Raji (cell line): ENCODE measurements around the gene APRT.

Experiments used
- POLR2A ChIP-seq: IDR thresholded peaks from 2 replicates; pipeline ENCODE4 v1.6.1; 2011; ENCODE audit warnings: low read depth, low read length, control low read depth; ENCODE audit not compliant: insufficient read depth

The APRT gene

DNA sequence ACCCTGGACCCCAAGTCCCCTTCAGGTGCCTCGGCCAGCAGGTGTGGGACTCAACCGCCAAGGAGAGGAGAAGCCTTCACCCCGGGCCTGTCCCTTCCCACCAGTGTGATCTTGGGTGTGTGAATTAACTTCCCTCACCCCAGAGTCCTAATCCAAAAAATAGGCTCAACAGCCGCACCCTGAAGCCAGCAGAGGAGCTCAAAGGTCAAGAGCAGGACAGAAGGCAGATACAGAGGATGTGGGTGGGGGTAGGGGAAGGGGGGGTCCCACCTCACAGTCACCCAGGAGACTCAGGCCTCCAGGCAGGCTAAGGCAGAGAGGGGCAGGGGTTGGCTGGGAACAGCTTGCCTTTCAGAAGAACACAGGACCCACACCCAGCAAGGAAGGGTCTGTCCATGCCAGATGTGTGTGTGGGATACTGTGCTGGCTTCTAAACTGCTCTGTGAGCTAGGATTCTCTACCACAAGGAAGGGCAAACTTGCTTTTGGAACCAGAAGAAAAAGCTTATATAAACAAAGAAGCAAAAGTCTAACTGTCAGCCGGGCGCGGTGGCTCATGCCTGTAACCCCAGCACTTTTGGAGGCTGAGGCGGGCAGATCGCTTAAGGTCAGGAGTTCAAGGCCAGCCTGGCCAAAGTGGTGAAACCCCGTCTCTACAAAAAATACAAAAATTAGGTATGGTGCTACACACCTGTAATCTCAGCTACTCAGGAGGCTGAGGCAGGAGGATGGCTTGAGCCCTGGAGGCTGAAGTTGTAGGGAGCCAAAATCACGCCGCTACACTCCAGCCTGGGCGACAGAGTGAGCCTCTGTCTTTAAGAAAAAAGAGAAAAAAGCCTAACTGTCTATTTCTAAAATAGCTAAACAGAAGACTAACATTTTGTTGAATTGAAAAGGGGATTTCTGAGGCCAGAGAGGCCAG, 31.3 kb downstream of the APRT start:
- no peak for TF ChIP-seq POLR2A

- TF ChIP-seq POLR2A: no peak
Observed at GRCh38 chr16:88779406-88780141, 32.2 kb downstream of the APRT start.

- no peak for TF ChIP-seq POLR2A
Observed at GRCh38 chr16:88778541-88779065, 33.1 kb downstream of the APRT start.

DNA sequence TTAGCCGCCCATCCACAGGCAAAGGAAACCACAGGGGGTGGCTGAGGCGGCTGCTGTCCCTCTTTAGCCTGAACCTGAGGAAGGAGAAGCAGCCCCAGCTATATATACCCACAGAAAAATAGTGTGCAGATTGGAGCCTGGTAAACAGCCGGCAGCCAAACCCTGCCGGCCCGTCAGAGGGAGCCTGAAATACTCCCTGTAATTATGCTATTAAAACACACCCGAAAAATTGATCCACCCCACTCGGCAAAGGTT, 33.5 kb downstream of the APRT start:
- TF ChIP-seq POLR2A: no peak

DNA sequence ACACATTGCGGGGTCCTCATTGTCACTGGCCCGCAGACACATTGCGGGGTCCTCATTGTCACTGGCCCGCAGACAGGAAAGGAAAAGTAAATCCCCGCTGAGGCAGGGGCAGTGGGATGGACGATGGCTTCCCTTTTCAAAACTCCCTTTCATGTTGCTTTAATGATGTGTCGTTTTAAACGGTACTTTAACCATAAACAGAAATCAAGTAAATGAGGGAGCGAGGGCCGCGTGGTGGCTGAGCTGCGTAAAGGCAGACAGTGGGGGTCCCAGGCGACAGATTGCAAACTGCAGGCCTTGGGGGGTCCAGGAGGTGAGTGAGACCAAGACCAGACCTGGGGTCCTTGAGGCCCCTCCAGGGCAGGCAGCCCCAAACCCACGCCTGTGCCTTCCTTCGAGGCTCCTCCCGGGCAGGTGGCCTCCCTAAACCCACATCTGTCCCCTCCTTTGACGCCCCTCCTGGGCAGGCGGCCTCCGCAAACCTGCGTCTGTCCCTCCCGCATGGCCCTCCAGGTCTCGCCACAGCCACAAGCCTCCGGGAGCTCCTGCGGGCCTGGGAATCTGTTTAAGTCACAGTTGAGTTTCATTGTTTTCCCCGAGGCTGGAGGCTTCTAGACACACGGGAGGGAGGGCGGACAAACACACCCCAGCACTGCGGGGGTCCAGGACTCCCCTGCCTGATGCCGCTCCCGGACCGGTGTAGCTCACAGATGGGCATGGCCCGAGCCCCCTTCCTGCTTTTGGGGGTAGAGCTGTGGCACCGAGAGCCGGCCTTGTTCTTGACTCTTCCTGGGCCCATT, 34.1 kb downstream of the APRT start:
- no peak for TF ChIP-seq POLR2A

DNA sequence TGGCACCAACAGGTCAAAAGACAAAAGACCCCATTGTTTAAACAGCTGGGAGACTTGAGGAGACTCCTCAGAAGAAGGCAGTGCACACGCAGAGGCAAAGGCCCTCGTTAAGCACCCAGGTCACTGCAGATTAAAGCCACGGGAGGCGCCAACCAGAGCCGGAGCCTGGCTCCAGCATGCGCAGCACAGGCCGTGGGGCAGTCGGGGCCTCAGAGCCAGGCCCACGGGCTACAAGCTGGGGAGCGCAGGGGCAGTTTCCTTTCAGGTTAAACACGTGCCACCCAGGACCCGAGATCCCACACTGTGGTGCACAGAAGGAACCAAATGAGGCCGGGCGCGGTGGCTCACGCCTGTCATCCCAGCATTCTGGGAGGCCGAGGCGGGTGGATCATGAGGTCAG, 35.9 kb downstream of the APRT start:
- no peak for TF ChIP-seq POLR2A

GRCh38 chr16:88774544-88775393, 37.0 kb downstream of the APRT start:
- TF ChIP-seq POLR2A: no peak

- no peak for TF ChIP-seq POLR2A
Observed at GRCh38 chr16:88773812-88774291, 37.9 kb downstream of the APRT start.

DNA sequence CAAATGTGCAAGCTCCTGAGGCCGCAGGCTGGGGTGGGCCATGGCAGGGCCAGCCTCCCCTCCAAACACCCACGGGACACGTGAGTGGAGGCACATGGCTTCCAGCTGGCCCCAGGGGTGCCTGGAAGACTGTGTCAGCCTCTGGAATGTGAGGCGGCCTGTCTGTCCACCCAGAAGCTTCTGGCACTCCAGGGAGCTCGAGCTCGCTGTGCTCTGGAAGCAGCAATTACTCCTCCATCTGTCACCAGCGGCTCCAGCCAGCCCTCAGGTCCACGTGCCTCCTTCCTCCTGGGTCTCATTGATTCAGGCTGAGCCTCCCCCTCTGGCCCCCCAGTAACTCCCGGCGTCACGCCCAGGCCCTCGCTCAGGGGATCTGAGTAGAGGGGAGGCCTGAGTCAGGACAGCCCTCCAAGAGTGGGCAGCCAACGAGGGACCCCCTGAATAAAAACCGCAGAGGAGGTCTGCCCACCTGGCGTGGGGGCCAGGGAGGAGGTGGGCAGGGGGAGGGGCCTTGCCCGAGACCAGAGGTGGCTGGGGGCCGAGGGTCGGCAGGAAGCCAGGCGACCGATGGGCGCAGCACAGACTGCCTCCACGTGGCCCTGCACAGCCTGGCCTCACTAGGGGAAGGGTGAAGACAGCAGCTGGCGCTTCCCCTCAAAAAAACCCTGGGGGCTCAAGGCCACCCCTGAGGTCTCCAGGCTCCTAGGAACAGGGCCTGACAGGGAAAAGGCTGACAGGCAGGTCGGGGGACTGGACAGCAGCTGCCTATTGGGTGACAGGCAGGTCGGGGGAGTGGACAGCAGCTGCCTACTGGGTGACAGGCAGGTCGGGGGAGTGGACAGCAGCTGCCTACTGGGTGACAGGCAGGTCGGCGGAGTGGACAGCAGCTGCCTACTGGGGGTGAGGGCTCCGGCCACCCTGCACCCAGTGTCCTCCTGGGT, 38.6 kb downstream of the APRT start:
- TF ChIP-seq POLR2A: no peak

DNA sequence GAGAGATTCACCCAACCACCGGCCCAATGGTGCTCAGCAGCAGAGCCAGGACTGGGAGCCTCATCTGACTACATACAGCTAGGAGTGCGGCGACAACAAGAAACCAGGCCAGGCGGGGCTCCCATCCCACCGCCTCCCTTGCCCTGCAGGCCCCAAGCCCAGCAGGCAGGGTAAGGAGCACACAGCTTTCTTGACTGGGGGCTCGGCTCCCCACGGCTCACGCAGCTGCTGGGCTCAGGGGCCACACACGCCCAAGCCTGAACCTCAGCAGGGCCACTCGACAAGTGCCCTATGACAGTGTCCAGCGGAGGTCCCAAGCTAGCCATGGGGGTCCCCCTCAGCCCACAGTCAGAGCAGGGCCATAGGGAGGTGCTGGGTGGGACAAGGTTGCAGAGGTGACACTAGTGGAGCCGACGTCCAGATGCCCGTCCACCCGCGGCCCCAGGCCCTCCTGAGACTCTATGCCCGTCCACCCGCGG, 40.4 kb downstream of the APRT start:
- no peak for TF ChIP-seq POLR2A

DNA sequence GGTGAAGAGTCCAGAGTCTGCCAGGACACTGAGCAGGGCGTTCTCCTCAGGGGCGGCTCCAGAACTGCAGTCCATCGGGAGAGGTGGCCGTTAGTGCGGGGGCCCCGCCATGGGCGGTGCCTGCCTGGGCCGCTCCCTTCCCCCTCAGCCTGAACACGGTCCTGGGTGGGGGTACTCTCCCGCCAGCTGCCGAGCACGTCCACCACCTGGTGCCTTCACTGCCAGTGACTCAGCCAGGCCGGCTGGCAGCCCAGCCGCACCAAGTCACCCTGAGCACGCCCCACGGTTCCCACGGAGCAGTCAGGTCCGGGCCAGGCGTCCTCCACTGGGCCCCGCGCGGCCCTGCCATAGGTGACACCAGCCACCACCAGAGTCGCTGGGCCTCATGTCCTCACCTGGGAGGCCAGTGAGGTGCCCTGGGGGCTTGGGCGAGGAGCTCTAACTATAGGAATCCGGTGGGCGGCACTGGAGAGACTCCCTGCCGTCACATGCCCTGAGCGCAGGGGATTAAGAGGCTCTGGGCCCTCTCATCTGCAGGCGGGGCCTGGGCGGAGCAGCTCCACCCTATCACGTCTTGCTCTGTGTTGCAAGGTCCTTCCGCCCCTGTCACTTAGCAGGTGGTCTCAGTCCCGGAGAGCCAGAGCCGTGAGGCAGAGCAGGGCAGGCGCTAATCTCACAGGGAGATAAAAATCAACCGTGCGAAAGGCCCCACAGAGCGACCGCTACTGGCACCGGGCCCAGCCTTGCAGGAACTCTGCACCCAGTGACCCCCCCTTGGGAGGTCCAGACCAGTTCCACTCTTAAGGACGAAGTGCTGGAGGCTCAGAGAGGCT, 41.1 kb downstream of the APRT start:
- no peak for TF ChIP-seq POLR2A
